Frontal cortex (tissue), 4 donors: ENCODE measurements around the gene PCDHA13. TPM values are rescaled to one million over a fixed set of nuclear protein-coding genes. Genes with fewer than 3 reads are reported as not detected.
"Not testable (repeated sequence)": the region's sequence is repeated elsewhere in the genome, so short reads cannot be mapped to it uniquely, and the experiment has no call there.

Experiments used
- DNase-seq, 2 donors: peaks; one replicate each; pipeline ENCODE4 v3.0.0; 2012; ENCODE audit warnings: low spot score in 2 of 2
- FAIRE-seq: peaks from 2 replicates; lab custom pipeline; 2012; peaks lifted over from hg19 to GRCh38; lab: Jason Lieb, UNC
- total RNA-seq: library from RNA; depleted of rRNA; stranded (reverse); fragments of >200 nt; gene quantifications from one replicate; pipeline ENCODE4 v1.2.3, GENCODE V29; 2014
- donor health status: control.
- donor health status: control.
- donor health status: control.

PCDHA13 gene
- 13.5 TPM for total RNA-seq

- peak; percentile 44 to 59 for DNase-seq
- no peak for FAIRE-seq
Measured at GRCh38 chr5:140881889-140882590, at the start of gene PCDHA13. TSS of gene PCDHA13 (plus strand) at chr5:140882124. CDS start at chr5:140882269, 145 bp downstream.

- FAIRE-seq (no peak), DNase-seq (peak in 1 of 2 donors; percentile 48)
Measured at GRCh38 chr5:140833993-140834392, 47.9 kb upstream of the PCDHA13 start, which contains the start of gene PCDHA7. TSS of gene PCDHA7 (plus strand) at chr5:140834269. CDS start at chr5:140834384, 115 bp downstream.

- not testable (repeated sequence) for FAIRE-seq
Measured at GRCh38 chr5:140834439-140835008, 47.4 kb upstream of the PCDHA13 start.

GRCh38 chr5:140835622-140836510 is 46.1 kb upstream of the PCDHA13 start:
- DNase-seq (no peak), FAIRE-seq (no peak)

More at GRCh38 chr5:140834439-140835008, 47.4 kb upstream of the PCDHA13 start:
- DNase-seq: not testable (repeated sequence)

GRCh38 chr5:140840978-140841962 is 40.7 kb upstream of the PCDHA13 start, which contains the start of gene PCDHA8:
TSS of gene PCDHA8 (plus strand) at chr5:140841187. CDS start at chr5:140841322, 135 bp downstream.
- FAIRE-seq (peak; percentile 72), DNase-seq (peak in 1 of 2 donors; percentile 69)

- DNase-seq (no peak), FAIRE-seq (no peak)
Measured at GRCh38 chr5:140842798-140843733, 38.9 kb upstream of the PCDHA13 start.

GRCh38 chr5:140848139-140849102 is 33.5 kb upstream of the PCDHA13 start, which contains the start of gene PCDHA9:
TSS of gene PCDHA9 (plus strand) at chr5:140848382. CDS start at chr5:140848496, 114 bp downstream.
- FAIRE-seq, DNase-seq: not testable (repeated sequence)

GRCh38 chr5:140849831-140850634 is 31.9 kb upstream of the PCDHA13 start:
- not testable (repeated sequence) for FAIRE-seq

GRCh38 chr5:140855772-140856674 is 25.9 kb upstream of the PCDHA13 start, which contains the start of gene PCDHA10:
TSS of gene PCDHA10 (plus strand) at chr5:140855897. CDS start at chr5:140856049, 152 bp downstream.
- no peak for FAIRE-seq
- no peak for DNase-seq

More at GRCh38 chr5:140849831-140850634, 31.9 kb upstream of the PCDHA13 start:
- not testable (repeated sequence) for DNase-seq

GRCh38 chr5:140857177-140857986 is 24.5 kb upstream of the PCDHA13 start:
- FAIRE-seq: no peak

GRCh38 chr5:140857987-140858240 is 24.0 kb upstream of the PCDHA13 start:
- FAIRE-seq (no peak), DNase-seq (no peak)

More at GRCh38 chr5:140857177-140857986, 24.5 kb upstream of the PCDHA13 start:
- no peak for DNase-seq

GRCh38 chr5:140862441-140863295 is 19.3 kb upstream of the PCDHA13 start:
- DNase-seq: no peak
- no peak for FAIRE-seq
